Measurements from ENCODE around the gene CPS1.

The CPS1 gene

DNA sequence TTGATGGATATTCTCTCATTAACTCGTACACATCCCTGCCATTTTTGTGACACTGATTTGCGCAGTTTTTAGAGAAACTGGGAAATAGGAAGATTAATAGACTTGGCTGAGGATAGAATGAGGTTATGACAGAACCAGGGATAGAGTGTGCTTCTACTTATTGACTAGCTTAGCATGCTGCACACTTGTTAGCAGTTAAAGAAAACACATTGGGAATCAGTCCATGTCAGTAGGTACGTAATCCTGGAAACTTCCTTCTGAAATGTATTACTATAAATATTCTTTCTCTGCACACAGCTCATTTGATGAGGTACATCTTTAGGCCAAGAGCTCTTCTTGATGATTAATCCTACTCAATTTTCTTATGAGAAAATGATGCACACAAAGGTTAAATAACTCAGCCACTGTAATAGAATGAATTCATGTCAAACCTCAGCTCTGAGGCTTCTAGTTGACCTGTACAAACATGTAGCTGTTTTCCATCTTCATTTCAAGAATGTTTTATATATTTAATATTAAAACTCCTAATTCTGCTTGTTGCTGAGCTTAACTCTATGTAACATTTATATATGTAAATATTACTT, 12.3 kb upstream of the CPS1 start:
- Histone ChIP-seq H3K4me3 (ENCODE audit: insufficient read depth, low read length, poor library complexity, severe bottlenecking) (no peak overlapping the region), H3K36me3 (ENCODE audit: low read length) (no peaks in the 10 kb centered on the region), H3K27ac (ENCODE audit: low read depth, low read length) (no peak overlapping the region), H3K9me3 (ENCODE audit: insufficient read depth, low read length) (no peaks in the 10 kb centered on the region), H4K20me1 (ENCODE audit: low read depth, low read length) (no peaks in the 10 kb centered on the region), H2AFZ (ENCODE audit: low read depth, low read length, severe bottlenecking) (no peak overlapping the region), H3K27me3 (ENCODE audit: low read length) (no peaks in the 10 kb centered on the region), H3K79me2 (ENCODE audit: insufficient read depth, low read length) (no peaks in the 10 kb centered on the region), H3K9ac (ENCODE audit: low read length) (no peak overlapping the region), H3K9me2 (replicated peaks; ENCODE audit: insufficient read depth, low read length) (no peaks in the 10 kb centered on the region), H3K4me2 (ENCODE audit: low read depth, low read length, poor library complexity, severe bottlenecking) (no peak overlapping the region), H3F3A (ENCODE audit: insufficient read depth) (no peaks in the 10 kb centered on the region)
- TF ChIP-seq EZH2phosphoT487 (conservative IDR thresholded peaks at IDR 0.05; ENCODE audit: low read length), result no peak
- TF ChIP-seq, protein P1, sequence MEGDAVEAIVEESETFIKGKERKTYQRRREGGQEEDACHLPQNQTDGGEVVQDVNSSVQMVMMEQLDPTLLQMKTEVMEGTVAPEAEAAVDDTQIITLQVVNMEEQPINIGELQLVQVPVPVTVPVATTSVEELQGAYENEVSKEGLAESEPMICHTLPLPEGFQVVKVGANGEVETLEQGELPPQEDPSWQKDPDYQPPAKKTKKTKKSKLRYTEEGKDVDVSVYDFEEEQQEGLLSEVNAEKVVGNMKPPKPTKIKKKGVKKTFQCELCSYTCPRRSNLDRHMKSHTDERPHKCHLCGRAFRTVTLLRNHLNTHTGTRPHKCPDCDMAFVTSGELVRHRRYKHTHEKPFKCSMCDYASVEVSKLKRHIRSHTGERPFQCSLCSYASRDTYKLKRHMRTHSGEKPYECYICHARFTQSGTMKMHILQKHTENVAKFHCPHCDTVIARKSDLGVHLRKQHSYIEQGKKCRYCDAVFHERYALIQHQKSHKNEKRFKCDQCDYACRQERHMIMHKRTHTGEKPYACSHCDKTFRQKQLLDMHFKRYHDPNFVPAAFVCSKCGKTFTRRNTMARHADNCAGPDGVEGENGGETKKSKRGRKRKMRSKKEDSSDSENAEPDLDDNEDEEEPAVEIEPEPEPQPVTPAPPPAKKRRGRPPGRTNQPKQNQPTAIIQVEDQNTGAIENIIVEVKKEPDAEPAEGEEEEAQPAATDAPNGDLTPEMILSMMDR (IDR thresholded peaks at IDR 0.05; ENCODE audit: insufficient read depth, low read length, poor library complexity, severe bottlenecking), result no peak

DNA sequence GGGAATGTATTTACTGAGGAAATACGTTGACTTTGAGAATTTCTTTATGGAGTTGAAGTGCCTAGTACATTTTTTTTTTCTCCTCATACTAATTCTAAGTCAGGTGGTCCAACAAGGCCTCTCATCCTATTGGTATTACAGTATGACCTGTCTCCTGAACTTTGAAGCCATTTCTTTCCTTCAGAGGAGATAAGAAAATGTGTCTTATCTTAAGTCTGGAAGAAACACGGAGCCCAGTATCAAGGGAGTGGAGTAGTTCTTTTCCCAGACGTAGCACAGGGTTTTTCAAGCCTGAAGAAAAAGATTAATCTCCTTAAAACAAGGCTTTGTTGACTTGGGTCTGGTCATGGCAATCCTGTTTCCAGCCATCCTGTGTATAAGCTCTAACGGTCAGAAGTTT, 11.6 kb upstream of the CPS1 start:
- Histone ChIP-seq H2AFZ (ENCODE audit: low read depth, low read length, severe bottlenecking) (no peak overlapping the region), H3K9me2 (replicated peaks; ENCODE audit: insufficient read depth, low read length) (no peaks in the 10 kb centered on the region), H3K36me3 (ENCODE audit: low read length) (no peaks in the 10 kb centered on the region), H3K79me2 (ENCODE audit: insufficient read depth, low read length) (no peaks in the 10 kb centered on the region), H3K4me2 (ENCODE audit: low read depth, low read length, poor library complexity, severe bottlenecking) (no peak overlapping the region), H3K9me3 (ENCODE audit: insufficient read depth, low read length) (no peaks in the 10 kb centered on the region), H3F3A (ENCODE audit: insufficient read depth) (no peaks in the 10 kb centered on the region), H3K27me3 (ENCODE audit: low read length) (no peaks in the 10 kb centered on the region), H3K4me3 (ENCODE audit: insufficient read depth, low read length, poor library complexity, severe bottlenecking) (no peak overlapping the region), H4K20me1 (ENCODE audit: low read depth, low read length) (no peaks in the 10 kb centered on the region), H3K27ac (ENCODE audit: low read depth, low read length) (no peak overlapping the region), H3K9ac (ENCODE audit: low read length) (no peak overlapping the region)
- TF ChIP-seq, protein P1 (IDR thresholded peaks at IDR 0.05; ENCODE audit: insufficient read depth, low read length, poor library complexity, severe bottlenecking), result no peak
- no peak for TF ChIP-seq EZH2phosphoT487 (conservative IDR thresholded peaks at IDR 0.05; ENCODE audit: low read length)

DNA sequence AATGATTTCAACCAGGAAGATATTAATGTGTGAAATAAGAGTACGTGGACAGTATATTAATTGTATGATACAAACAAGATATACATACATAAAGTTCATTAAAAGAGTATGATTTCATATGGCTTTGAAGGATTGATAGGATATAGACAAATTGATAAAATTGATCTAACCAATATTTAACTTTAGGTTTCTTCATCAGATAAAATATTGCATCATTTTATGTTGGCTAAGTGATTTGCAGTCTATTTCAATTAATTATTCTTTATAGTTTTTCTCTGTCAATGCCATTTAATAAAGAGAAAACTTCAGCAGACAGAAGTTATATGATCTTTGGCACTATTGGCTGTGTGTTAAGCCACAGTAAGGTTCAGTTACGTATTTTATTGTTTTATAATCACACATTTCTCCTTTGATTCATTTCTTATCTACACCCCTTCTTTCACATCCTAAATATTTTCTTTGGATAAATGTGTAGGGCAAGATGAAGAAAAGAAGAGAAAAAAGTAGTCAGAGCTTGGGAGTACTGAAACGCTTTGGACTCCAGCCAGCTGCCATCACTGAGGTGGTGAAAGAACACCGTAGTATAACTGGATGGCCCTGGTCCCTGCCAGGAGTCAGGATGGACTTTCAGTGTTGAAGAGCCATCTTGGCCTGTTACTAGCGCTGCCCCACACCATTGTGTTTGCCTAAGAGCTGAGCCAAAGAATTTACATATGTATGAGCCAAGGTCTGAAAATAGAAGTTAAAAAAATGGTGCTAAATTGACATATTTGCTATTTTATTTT, 9.8 kb upstream of the CPS1 start:
- no peaks in the 10 kb centered on the region for H3F3A ChIP-seq (ENCODE audit: insufficient read depth)
- H3K9ac ChIP-seq (ENCODE audit: low read length), result no peak overlapping the region
- no peak overlapping the region for H2AFZ ChIP-seq (ENCODE audit: low read depth, low read length, severe bottlenecking)
- H3K79me2 ChIP-seq (ENCODE audit: insufficient read depth, low read length), result no peaks in the 10 kb centered on the region
- H3K4me3 ChIP-seq (ENCODE audit: insufficient read depth, low read length, poor library complexity, severe bottlenecking), result no peak overlapping the region
- no peak overlapping the region for H3K27ac ChIP-seq (ENCODE audit: low read depth, low read length)
- no peaks in the 10 kb centered on the region for H4K20me1 ChIP-seq (ENCODE audit: low read depth, low read length)
- no peaks in the 10 kb centered on the region for H3K27me3 ChIP-seq (ENCODE audit: low read length)
- H3K36me3 ChIP-seq (ENCODE audit: low read length), result no peaks in the 10 kb centered on the region
- TF ChIP-seq EZH2phosphoT487 (conservative IDR thresholded peaks at IDR 0.05; ENCODE audit: low read length), result no peak
- TF ChIP-seq, protein P1 (IDR thresholded peaks at IDR 0.05; ENCODE audit: insufficient read depth, low read length, poor library complexity, severe bottlenecking), result no peak
- H3K4me2 ChIP-seq (ENCODE audit: low read depth, low read length, poor library complexity, severe bottlenecking), result no peak overlapping the region
- H3K9me2 ChIP-seq (replicated peaks; ENCODE audit: insufficient read depth, low read length), result no peaks in the 10 kb centered on the region
- no peaks in the 10 kb centered on the region for H3K9me3 ChIP-seq (ENCODE audit: insufficient read depth, low read length)

All from SU-DHL-6 (cell line).